GM10248 (cell line): ENCODE data around the gene CSHL1.

Experiments used
- CTCF ChIA-PET: fragments of 300-600 bp; sonication (Branson Sonifier 250); formaldehyde crosslinking; extraction: SDS; loops from one replicate; lab custom pipeline; 2021; ENCODE audit warnings: antibody characterized with exemption; lab: Yijun Ruan, JAX
- POLR2A ChIA-PET: fragments of 350-650 bp; sonication (Branson Sonifier 250); formaldehyde crosslinking; extraction: SDS; loops from one replicate; lab custom pipeline; 2020; ENCODE audit warnings: antibody characterized with exemption; lab: Yijun Ruan, JAX
- DNase-seq: peaks from one replicate; pipeline ENCODE4 v3.0.0; 2012; ENCODE audit errors: extremely low spot score
- TF ChIP-seq, protein P1 (sequence below): IDR thresholded peaks from 2 replicates; pipeline ENCODE4 v1.5.1; 2012; ENCODE audit warnings: mild to moderate bottlenecking, low read depth; ENCODE audit errors: extremely low read depth, missing control alignments, control extremely low read depth

The CSHL1 gene

DNA sequence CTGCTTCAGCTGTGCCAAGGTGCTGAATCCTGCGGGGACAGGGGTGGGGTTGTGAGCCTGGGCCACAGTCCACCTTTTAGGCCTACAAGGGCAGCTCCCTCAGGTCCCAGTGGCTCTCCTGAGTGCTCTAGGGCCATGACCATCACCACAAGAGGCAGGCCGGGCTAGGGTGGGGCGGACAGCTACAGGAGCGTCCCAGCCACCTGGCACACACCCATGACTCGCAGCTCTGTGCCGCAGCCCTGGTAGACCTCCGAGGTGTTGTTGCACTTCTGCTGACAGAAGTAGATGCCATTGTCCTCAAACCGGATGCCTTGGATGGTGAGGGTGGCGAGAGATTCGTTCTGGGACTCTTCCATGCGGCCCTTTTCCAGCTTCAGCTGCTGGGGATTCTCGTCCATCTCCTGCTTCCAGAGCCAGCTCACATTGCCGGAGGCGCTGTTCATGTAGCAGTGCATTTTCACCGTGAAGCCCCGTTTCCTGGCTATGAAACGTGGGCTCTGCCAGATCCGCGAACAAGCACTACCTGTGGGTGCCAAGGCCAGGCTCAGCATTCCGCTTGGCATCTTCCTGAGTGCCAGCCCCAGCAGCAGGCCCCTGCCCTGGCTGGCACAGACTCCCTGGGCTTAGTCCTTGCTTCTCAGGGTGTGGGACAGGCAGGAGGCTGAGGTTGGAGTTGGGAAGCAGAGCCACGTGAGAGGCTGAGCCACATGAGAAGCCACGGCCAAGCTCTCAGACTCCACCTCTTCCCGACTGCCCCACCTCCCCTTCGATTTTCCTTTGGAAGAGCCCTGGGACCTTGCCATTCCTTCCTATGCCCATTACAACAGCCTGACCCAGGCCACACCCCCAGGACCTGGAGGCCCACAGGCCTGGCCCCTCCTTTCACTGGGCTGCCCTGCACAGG is 19.1 kb upstream of the CSHL1 start:
- POLR2A ChIA-PET: interaction anchor here (0.5 to 0.6 kb wide), 2 partner anchors 90 to 209 kb away, joined by 3 read pairs; partner anchors contain the start of gene ICAM2
- TF ChIP-seq, protein P1, sequence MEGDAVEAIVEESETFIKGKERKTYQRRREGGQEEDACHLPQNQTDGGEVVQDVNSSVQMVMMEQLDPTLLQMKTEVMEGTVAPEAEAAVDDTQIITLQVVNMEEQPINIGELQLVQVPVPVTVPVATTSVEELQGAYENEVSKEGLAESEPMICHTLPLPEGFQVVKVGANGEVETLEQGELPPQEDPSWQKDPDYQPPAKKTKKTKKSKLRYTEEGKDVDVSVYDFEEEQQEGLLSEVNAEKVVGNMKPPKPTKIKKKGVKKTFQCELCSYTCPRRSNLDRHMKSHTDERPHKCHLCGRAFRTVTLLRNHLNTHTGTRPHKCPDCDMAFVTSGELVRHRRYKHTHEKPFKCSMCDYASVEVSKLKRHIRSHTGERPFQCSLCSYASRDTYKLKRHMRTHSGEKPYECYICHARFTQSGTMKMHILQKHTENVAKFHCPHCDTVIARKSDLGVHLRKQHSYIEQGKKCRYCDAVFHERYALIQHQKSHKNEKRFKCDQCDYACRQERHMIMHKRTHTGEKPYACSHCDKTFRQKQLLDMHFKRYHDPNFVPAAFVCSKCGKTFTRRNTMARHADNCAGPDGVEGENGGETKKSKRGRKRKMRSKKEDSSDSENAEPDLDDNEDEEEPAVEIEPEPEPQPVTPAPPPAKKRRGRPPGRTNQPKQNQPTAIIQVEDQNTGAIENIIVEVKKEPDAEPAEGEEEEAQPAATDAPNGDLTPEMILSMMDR: no peak
- no peak for DNase-seq
- CTCF ChIA-PET: interaction anchor here (1.0 to 8.6 kb wide), 10 partner anchors 11 to 203 kb away, joined by 3 to 121 read pairs (median 6); partner anchors contain the start of genes CSHL1, GH1 and ICAM2

DNA sequence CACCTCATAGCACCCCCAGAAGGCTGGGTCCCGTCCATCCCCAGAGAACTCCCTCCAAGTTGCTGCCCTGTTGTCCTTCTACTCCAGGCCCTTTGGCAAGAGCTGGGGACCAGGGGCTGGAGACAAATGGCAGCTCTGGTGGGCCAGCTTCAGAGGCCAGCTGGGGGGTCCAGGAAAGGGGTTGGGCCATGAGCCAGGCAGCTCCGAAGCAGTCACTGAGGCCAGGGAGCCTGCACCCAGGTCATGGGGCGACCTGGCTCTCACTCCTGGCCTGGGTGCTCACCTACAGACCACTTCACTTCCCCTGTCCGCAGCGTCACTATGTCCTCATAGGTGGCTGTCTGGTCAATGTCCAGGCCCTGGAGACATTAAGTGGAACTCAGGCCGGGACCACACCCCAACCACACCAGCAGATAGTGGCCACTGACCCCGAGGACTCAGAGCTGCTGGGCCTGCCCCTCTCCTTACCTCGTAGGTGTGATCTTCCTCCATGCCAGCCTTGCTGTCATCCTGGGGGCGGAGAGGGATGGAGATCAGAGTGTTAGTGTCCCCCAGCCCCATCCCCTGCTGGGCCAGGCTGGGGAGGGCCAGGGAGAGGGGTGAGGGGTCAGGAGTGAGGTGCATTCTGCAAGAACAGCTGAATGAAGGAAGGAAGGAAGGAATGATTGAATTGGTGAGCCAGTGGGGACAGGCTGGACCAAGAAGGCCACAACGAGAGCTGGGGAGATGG is 18.1 kb upstream of the CSHL1 start:
- POLR2A ChIA-PET: no interaction called here
- TF ChIP-seq, protein P1: no peak
- CTCF ChIA-PET: interaction anchor here (1.0 to 8.6 kb wide), 11 partner anchors 10 to 204 kb away, joined by 3 to 121 read pairs (median 5); partner anchors contain the start of genes GH1 and ICAM2
- no peak for DNase-seq

DNA sequence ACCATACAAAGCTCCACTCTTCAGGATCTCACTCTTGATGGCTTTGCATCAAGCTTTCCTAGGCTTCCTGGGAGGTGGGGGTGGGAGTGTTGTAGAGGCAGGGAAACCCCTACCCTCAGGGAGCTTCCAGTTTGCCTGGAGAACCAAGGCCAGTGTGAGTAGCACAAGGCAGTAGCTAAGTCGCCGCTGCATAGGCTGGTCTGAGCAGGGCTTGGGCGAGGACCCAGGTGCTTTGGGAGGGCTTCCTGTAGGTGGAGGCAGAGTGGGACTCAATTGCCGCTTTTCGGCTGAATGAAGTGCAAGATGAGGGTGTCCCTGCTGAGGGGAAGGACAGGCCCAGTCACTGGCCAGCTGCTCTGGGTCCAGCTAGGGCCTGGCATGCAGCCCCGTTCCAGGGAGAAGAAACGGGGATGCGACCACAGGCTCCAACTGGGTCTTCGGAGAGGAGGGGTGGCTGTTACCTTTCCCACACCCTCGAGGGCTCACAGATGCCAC is 17.2 kb upstream of the CSHL1 start:
- ChIA-PET POLR2A (interaction anchor here (0.6 to 1.0 kb wide), 3 partner anchors 12 to 202 kb away, joined by 3 to 4 read pairs (median 3); no protein-coding TSS in a partner anchor), CTCF (interaction anchor here (1.0 to 8.6 kb wide), 10 partner anchors 9 to 205 kb away, joined by 3 to 121 read pairs (median 5); partner anchors contain the start of gene GH1)
- TF ChIP-seq, protein P1: no peak
- DNase-seq: no peak

DNA sequence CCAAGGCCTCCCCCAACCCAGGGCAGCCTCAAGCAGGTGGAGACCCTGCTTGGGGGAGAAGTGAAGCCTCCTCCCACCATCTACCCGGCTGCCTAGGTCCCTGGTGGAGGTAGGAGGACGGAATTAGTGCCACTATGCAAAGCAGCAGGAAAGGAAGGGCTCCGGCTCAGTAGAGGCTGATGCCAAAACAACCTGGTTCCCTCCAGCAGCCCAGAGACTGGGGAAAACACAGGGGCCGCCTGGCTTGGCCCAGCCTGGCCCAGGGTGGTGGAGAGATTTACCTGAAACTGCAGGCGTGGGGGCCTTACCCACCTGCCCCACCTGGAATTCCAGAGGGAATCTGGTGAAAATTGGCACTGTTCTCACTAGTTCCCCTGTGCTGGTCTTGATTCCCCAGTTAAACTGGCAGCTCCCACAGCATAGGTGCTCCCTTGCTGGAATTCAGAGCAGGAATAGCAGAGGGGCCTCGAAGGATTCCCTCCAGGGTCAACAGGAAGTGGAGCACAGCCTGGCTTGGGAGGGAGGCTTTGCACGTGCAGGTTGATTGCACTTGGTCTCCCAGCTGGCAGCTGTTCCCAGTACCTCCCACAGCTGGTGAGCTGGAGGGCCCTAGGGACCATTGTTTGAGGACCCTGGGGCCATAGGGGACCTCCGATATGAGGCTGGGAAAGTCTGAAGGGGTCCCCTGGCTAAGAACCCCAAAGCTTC is 16.6 kb upstream of the CSHL1 start:
- no peak for DNase-seq
- POLR2A ChIA-PET: interaction anchor here (0.6 to 1.0 kb wide), 3 partner anchors 12 to 203 kb away, joined by 3 to 4 read pairs (median 3); no protein-coding TSS in a partner anchor

GRCh38 chr17:63926164-63926563 is 15.1 kb upstream of the CSHL1 start:
- TF ChIP-seq, protein P1: no peak
- ChIA-PET POLR2A (no interaction called here), CTCF (interaction anchor here (0.6 to 4.3 kb wide), 6 partner anchors 15 to 246 kb away, joined by 3 to 33 read pairs (median 6); partner anchors contain the start of gene CSHL1)
- no peak for DNase-seq

More for the DNA sequence above, 16.6 kb upstream of the CSHL1 start:
- TF ChIP-seq, protein P1: no peak
- CTCF ChIA-PET: interaction anchor here (1.0 to 8.6 kb wide), 9 partner anchors 9 to 204 kb away, joined by 3 to 121 read pairs (median 5); partner anchors contain the start of gene GH1
